Gastrocnemius medialis (tissue), 4 donors: ENCODE measurements around the gene PLD5. TPM values are rescaled to one million over a fixed set of nuclear protein-coding genes. Genes with fewer than 3 reads are reported as not detected.

Source experiments
- ATAC-seq, 2 donors: fragments of 150-250 bp; one replicate each; pipeline ENCODE4 v1.9.1; 2016
- DNase-seq, 2 donors: peaks; one replicate each; pipeline ENCODE4 v3.0.0-alpha.2; 2019
- H3K27ac ChIP-seq, 4 donors: fragments of 200-600 bp; sonication (generic); 1 replicate in 1 of 4; 2 replicates in 3 of 4; pipeline ENCODE4 v1.5.1; 2016 to 2018; ENCODE audit warnings: mild to moderate bottlenecking in 2 of 4, moderate library complexity in 1 of 4
- H3K27me3 ChIP-seq, 3 donors: fragments of 200-600 bp; sonication (generic) in 2 of 3; 1 replicate in 1 of 3; 2 replicates in 2 of 3; pipeline versions ENCODE4 v1.5.1 to v1.6.0; 2016 to 2019; ENCODE audit warnings: mild to moderate bottlenecking in 1 of 3, moderate library complexity in 1 of 3
- H3K36me3 ChIP-seq, 2 donors: fragments of 200-600 bp; sonication (generic) in 1 of 2; one replicate each; pipeline ENCODE4 v1.5.1; 2017 to 2018
- H3K4me1 ChIP-seq, 2 donors: fragments of 200-600 bp; sonication (generic) in 1 of 2; one replicate each; pipeline ENCODE4 v1.5.1; 2016 to 2017; ENCODE audit warnings: mild to moderate bottlenecking in 2 of 2
- H3K4me3 ChIP-seq, 4 donors: fragments of 200-600 bp; sonication (generic) in 3 of 4; 1 replicate in 1 of 4; 2 replicates in 3 of 4; pipeline ENCODE4 v1.5.1; 2016 to 2019; ENCODE audit warnings: mild to moderate bottlenecking in 2 of 4
- H3K9me3 ChIP-seq, 3 donors: fragments of 200-600 bp; sonication (generic) in 2 of 3; 1 replicate in 1 of 3; 2 replicates in 2 of 3; pipeline ENCODE4 v1.5.1; 2016 to 2019
- CTCF ChIP-seq, 5 experiments: fragments of 450-650 bp in 3 of 5; fragments of 200-600 bp in 2 of 5; sonication (generic) in 2 of 5; IDR thresholded peaks in 4 of 5; conservative IDR thresholded peaks in 1 of 5; 1 replicate in 4 of 5; 2 replicates in 1 of 5; pipeline ENCODE4 v1.5.1; 2016 to 2019; ENCODE audit warnings: antibody characterized with exemption in 5 of 5, mild to moderate bottlenecking in 3 of 5, moderate library complexity in 3 of 5
- POLR2A ChIP-seq, 2 donors: fragments of 450-650 bp; IDR thresholded peaks; one replicate each; pipeline ENCODE4 v1.6.1; 2017; ENCODE audit warnings: antibody characterized with exemption in 2 of 2, mild to moderate bottlenecking in 2 of 2, moderate library complexity in 2 of 2
- in situ Hi-C, 4 donors: fragments of 200-750 bp; cut with MboI; loops; one replicate each; pipeline versions ENCODE4 v1.15.0 to v1.8.0; 2017; ENCODE audit warnings: low sequenced_read_pairs in 4 of 4
- intact Hi-C: fragments of 100-400 bp; cut with DNase I; formaldehyde crosslinking; loops from one replicate; pipeline ENCODE4 v1.15.1; 2023; ENCODE audit warnings: low total_unique reads
- total RNA-seq, 4 donors: library from RNA; depleted of rRNA; stranded (reverse); fragments of >200 nt; gene quantifications; one replicate each; pipeline versions ENCODE4 v1.1.0 to v1.2.3, GENCODE V29; 2016

PLD5 gene
- total RNA-seq, 4 donors from 2014 or later = 0.04 TPM; not detected in 3

- in situ Hi-C loops = no loop called here
- TF ChIP-seq CTCF (IDR thresholded peaks at IDR 0.05 in 4 of 5, conservative IDR thresholded peaks at IDR 0.05 in 1 of 5) (no peak), POLR2A (IDR thresholded peaks at IDR 0.05) (no peak)
- H3K4me1 ChIP-seq = no peaks in the 10 kb centered on the region
- intact Hi-C loops = no loop called here
- ATAC-seq (no peak), DNase-seq (no peak)
- H3K4me3 ChIP-seq = no peak overlapping the region
- no peak overlapping the region for H3K27ac ChIP-seq
- H3K36me3 ChIP-seq = no peaks in the 10 kb centered on the region
- H3K9me3 ChIP-seq = no peaks in the 10 kb centered on the region
- peaks cover 0 to 9% (median 7%) of the 10 kb centered on the region in 3 donors for H3K27me3 ChIP-seq
Observed at GRCh38 chr1:242530761-242531160, 6.3 kb upstream of the PLD5 start.

GRCh38 chr1:242525769-242526168 lies 1.3 kb upstream of the PLD5 start:
- Histone ChIP-seq H3K4me1 (peaks cover 0 to 10% of the 10 kb centered on the region in 2 donors), H3K27ac (no peak overlapping the region), H3K27me3 (peaks cover 29 to 30% (median 30%) of the 10 kb centered on the region in 3 donors), H3K9me3 (no peaks in the 10 kb centered on the region), H3K36me3 (no peaks in the 10 kb centered on the region), H3K4me3 (no peak overlapping the region)
- in situ Hi-C loops (no loop called here), intact Hi-C loops (no loop called here)
- ATAC-seq = no peak
- no peak for DNase-seq
- no peak for TF ChIP-seq POLR2A (IDR thresholded peaks at IDR 0.05)
- no peak for TF ChIP-seq CTCF (IDR thresholded peaks at IDR 0.05 in 4 of 5, conservative IDR thresholded peaks at IDR 0.05 in 1 of 5)

- H3K27ac ChIP-seq = no peak overlapping the region
- H3K9me3 ChIP-seq = no peaks in the 10 kb centered on the region
- intact Hi-C loops = no loop called here
- ATAC-seq (no peak), DNase-seq (no peak)
- H3K27me3 ChIP-seq = peaks cover 29 to 30% (median 30%) of the 10 kb centered on the region in 3 donors
- TF ChIP-seq POLR2A (IDR thresholded peaks at IDR 0.05) = no peak
- H3K36me3 ChIP-seq = no peaks in the 10 kb centered on the region
- H3K4me1 ChIP-seq = peaks cover 0 to 10% of the 10 kb centered on the region in 2 donors
- peak overlapping the region in 3 of 4 donors; percentile 31 to 41 (median 33) for H3K4me3 ChIP-seq
- in situ Hi-C loops = no loop called here
Observed at GRCh38 chr1:242525360-242525722, 844 bp upstream of the PLD5 start.

GRCh38 chr1:242523719-242524570 lies 552 bp downstream of the PLD5 start:
- Histone ChIP-seq H3K9me3 (no peaks in the 10 kb centered on the region), H3K27ac (no peak overlapping the region), H3K4me1 (peaks cover 0 to 10% of the 10 kb centered on the region in 2 donors), H3K4me3 (peak overlapping the region; percentile 6 to 41 (median 33)), H3K27me3 (peaks cover 29 to 30% (median 30%) of the 10 kb centered on the region in 3 donors), H3K36me3 (no peaks in the 10 kb centered on the region)
- ATAC-seq = no peak
- no peak for DNase-seq
- intact Hi-C loops = no loop called here
- in situ Hi-C loops = no loop called here
- TF ChIP-seq CTCF (IDR thresholded peaks at IDR 0.05 in 4 of 5, conservative IDR thresholded peaks at IDR 0.05 in 1 of 5) (no peak), POLR2A (IDR thresholded peaks at IDR 0.05) (no peak)

- TF ChIP-seq POLR2A (IDR thresholded peaks at IDR 0.05) = no peak
- TF ChIP-seq CTCF (IDR thresholded peaks at IDR 0.05 in 4 of 5, conservative IDR thresholded peaks at IDR 0.05 in 1 of 5) = no peak
- DNase-seq = no peak
- Histone ChIP-seq H3K4me1 (peaks cover 0 to 10% of the 10 kb centered on the region in 2 donors), H3K27ac (no peak overlapping the region), H3K4me3 (peak overlapping the region; percentile 6 to 41 (median 33)), H3K9me3 (no peaks in the 10 kb centered on the region), H3K27me3 (peaks cover 29 to 30% (median 30%) of the 10 kb centered on the region in 3 donors), H3K36me3 (no peaks in the 10 kb centered on the region)
- no peak for ATAC-seq
- intact Hi-C loops (no loop called here), in situ Hi-C loops (no loop called here)
Observed at GRCh38 chr1:242522996-242523718, 1.3 kb downstream of the PLD5 start.
